HG03354 (cell line): ENCODE measurements around the gene PSMC3.

ENCODE experiments used
- ATAC-seq: cut with Tn5 transposase; IDR thresholded peaks from one replicate; pipeline ENCODE4 v1.9.1; 2021; ENCODE audit warnings: mild to moderate bottlenecking; ENCODE audit not compliant: unreplicated experiment, poor library complexity, severe bottlenecking

The PSMC3 gene

DNA sequence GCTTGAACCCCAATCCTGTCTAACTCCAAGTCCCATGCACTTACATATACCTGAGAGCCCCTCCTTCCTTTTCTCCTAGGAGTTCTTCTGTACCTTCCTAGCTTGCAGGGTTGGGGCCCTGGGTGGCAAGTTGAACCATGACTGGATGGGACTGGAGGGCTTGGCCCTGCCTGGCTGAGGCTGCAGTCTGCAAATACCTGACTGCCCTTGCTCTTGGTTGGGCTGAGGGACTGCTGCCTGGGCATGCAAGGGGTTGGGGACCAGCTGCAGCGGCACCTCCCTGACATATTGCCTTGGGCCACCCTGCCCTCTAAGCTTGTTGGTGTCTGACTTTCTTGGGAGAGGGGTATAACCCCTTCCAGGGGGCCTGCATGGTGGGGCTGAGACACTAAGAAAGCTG lies 27.7 kb downstream of the PSMC3 start:
- no peak for ATAC-seq

DNA sequence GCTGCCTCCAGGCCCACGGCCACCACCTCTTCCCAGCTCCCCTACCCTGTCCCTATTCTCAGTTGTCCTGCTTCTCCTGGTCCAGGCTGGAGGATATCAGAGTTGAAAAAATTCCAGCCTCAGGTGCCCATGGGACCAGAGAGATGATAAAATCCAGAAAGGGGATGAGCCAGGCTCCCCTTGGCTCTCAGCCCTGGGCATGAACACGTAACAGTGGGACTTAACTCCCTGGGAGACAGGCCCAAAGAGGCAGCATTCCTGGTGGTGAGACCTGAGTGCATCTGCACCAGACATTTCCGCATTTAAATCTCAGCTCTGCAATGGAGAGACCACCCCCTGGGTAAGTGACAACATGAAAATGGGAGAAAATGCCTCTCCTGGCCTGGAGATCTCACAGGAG lies 28.2 kb downstream of the PSMC3 start:
- no peak for ATAC-seq

DNA sequence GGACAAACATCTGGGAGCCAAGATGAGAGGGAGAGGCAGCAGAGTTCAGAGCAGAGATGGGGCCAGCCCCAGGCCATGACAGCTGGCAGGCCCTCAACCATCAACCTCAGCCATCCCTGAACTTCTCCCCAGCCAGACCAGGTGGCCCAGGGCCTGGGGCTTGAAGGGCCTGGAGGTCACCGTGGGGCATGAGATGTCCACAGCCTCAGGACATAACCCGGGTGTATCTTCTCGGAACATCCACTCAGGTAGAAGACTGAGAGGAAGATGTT lies 30.3 kb downstream of the PSMC3 start:
- ATAC-seq = no peak

DNA sequence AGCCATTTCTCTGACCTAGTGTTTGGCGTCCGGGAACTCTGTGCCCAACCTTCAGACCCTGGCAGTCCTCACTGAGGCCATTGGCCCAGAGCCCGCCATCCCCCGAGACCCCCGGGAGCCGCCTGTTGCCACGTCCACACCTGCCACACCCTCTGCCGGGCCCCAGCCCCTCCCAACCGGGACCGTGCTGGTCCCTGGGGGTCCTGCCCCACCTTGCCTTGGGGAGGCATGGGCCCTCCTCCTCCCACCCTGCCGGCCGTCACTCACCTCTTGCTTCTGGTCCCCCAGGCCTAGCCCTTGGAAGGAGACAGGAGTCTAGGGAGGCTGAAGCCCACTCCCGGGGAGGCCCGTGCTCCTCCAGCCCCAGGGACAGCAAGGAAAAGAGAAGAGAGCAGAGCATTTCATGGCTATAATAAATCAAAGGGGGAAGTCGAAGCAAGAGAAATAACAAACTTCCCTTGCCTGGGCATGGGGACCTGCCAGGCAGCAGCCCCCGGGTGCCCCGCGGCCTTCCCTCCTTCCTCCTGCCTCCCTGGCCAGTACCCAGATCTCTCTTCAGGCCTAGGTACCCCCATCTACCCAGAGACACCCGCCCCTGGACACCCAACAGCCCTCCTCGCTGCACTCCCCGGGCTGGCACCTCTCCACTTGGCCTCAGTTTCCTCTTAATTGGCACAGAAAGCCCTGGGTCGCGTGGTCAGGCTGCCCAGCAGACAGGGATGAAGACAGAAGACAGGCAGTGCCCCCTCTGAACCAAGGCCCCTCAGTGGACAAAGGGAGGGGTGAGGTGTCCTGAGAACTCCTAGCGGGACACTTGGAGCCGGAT lies 30.8 kb downstream of the PSMC3 start:
- ATAC-seq = no peak

DNA sequence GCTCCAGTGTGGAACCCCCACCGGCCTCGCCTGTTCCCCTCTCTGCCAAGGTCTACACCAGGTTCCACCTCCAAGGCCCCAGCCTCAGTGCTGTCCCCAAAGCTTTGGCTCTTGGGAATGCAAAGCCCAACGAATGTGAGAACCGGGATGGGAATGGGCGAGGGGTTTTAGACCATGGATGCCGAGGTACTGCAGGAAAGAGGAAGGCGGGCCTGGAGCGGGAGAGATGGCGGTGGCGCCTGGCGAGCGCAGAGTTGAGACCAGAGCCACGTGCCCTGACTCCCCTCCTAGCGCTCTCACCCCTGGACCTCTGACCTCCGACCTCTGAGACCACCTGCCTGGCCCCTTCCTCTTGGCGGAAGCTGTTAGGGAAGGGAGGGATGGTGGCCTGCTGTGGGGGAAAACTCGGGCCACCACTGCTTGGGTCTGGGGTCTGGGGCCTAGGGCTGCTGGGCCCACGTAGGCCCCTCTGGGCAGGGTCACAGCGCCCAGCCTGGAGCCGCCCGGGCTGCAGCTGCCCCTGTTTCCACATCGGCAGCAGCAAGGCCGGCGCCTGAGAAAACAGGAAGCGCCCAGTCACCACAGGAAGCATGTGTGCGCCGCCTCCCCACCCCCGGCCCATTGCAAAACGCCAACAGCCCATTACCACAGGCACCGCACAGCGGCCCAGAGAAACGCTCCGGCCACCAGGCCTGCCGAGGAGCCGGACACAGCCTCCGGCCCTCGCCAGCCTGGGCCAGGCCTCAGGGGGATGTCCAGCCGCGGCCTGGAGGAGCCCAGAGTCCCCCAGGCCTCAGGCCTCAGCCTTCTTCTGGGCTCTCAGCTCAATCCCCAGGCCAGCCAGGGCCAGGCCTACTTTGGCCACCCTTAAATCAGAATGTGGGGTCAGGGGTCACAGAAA lies 31.7 kb downstream of the PSMC3 start:
- ATAC-seq = peak; percentile 73

DNA sequence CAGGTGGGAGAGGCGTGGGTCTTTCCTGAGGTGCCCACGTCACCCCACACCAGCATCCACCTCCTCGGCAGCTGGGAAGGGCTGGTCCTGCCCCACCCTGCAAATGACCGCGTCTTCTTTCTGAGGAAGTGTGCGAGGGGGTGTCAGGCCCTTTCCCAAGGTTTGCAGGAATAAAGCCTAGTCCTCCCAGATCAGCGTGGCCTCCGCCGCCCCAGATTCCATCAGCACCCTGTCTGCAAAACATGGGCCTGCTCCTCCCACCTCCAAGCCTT lies 32.3 kb downstream of the PSMC3 start:
- no peak for ATAC-seq

DNA sequence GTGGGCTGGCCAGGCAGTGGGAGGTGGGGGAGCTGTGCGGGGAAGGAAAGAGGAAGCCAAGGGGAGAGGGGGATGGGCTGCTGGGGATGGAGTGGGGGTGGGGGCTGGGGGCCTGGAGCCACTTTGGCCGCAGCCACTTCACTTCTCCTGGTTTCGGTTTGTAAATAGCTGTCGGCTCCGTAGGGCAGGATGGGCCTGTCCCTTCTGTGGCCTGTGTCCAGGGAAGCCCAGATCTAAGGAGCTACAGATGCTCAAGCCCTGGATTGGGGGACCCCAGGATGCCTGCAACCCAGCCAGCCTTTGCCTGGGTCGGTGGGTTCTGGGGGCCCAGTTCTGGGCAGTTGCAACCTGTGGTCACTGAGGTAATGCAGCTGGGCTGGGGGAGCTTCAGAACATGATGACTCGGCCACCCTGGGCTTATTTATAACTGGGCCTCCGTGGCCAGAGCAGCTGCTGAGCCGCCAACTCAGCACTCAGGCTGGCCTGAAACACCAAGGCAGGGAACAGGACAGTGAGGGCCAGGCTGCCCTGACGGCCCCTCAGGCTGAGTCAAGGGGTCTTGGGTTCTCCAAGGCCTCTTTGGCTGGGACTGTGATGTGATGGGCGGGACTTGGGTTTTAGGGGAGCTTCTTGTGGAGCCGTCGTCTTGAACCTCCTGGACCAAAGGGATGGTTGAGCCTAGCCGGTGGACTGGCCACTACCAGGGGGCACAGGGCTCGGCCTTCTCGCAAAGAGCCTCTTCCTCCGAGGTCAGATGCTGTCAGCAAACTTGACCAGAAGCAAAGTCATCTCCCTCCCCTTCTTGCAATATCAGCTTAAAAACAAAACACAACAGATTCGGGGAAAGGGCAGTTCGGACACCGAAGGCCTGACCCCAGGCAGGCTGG lies 32.8 kb downstream of the PSMC3 start:
- ATAC-seq = no peak

DNA sequence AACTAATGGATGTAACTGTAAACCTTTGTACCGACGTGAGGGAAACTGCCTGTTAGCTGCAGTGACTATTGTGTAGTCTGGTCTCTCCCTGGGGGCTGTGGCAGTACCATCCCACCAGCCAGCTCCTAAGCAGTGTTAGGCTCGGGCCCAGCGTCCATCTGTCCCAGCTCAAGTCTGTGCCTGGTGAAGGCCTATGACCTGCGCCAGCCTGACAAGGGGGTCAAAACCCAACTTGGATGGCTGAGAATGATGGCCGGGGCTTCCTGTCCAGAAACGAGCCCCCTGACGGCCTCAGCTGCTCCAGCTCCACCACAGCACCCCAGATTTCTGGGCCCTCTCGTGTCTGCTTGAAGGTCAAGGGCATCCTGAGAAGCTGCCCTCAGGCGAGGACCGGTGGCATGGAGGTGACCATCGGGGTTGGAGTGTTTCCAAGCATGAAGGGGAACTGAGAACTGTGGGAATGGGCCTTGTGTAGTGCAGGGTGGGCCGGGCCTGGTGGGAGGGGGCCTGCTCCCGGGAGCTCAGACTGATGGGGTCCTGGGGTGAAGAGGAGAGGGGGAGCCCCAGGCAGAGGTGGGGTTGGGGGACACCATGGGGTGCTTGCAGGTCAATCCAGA lies 33.6 kb downstream of the PSMC3 start:
- no peak for ATAC-seq

DNA sequence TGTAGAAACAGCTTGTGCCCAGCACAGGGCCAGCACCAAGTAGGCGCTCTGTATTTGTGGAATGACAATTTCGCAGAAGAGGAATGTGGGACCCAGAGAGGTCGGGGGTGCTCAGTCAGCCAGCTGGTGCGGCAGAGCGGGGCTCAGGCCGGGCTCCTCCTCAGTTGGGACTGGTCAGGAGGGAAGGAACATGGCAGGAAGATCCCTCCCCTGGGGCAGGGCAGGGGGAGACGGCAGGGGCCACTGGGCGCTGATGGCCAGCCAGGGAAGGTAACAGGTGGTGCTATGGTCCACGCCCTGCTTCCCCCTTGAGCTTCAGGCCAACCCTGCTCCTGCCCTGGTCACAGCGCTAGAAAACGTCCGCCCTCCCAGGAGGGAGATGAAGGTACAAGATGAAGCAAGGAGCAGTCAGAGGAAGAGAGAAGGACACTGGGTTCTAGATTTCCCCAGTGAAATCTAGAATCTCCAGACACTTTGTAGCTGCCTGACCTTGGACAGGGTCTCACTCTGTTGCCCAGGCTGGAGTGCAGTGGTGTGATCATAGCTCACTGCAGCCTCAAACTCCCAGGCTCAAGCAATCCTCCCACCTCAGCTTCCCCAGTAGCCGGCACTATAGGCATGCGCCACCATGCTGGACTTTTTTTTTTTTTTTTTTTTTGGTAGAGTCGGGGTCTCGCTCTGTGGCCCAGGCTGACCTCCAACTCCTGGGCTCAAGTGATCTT lies 34.4 kb downstream of the PSMC3 start:
- ATAC-seq = no peak

DNA sequence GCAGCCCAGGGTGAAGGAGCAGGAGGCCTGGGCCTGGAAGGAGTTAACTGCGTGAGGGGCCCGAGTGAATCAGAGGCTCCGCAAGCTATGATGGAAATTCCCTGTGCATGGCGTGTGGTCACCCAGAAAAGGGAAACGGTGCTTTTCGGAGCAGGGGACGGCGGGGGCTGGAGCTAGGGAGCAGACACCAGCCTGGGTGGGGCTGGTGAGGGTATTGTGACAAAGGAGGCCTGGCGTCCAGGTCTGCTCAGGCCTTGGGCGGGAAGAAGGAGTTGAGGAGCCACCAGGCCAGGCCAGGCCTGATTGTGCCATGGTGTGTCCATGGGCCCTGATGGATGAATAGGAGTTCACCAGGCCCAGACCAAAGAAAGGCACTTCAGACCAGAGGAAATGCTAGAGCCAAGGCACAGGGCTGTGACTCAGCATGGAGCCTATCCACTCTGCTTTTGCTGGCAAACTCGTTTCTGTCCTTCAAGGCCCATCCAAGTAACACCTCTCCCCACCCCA lies 35.1 kb downstream of the PSMC3 start:
- no peak for ATAC-seq

DNA sequence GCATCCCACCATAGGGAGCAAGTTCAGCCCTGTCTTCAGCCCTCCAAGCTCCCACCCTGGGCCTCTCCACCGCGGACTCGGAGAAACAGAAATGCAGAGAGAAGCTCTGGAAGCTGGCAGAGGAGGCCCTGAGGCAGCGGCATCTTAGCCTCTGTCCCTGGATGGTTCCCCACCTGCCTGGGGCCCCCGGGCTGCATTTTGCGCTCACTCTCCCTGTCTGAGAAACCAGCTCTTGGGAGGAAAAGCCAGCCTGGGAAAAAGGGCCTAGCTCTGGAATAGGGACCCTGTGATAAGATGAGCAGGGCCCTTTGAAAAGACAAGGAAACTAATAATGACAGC lies 35.8 kb downstream of the PSMC3 start:
- no peak for ATAC-seq

DNA sequence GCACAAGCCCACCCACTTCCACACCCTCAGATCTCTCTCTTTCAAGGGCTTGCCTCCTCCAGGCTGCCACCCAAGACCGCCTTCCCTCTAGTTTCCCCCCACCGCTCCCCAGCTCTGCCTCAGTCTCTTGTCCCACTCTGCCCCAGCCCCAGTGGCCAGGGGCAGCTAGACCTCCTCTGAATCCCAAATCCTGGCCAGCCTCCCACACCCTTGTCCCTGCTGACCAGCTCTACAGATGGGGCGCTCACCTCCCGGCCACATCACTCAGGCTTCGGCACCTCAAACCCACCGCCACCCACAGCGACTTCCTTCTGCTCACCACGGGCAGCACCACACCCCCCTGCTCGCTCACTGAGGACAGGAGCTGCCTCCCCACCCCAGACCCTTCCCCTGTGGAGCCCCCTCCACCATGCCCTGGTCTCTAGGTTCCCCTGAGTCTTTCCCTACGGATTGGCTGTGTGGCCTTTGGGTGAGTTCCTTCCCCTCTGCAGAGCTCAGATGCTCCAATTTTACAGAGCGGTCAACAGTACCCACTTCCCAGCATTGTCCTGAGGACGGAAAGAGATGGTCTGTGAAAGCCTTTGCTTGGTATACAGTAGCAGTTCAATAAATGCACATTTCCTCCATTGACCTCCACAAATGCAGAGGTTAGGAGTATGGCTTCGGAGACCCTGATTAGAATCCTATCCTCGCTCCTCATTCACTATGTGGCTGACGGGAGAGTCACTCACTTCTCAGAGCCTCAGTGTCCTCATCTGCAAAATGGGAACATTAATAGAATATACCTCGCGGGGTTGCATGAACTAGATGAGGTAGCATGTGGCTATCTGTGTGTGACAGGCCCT lies 36.4 kb downstream of the PSMC3 start:
- no peak for ATAC-seq

DNA sequence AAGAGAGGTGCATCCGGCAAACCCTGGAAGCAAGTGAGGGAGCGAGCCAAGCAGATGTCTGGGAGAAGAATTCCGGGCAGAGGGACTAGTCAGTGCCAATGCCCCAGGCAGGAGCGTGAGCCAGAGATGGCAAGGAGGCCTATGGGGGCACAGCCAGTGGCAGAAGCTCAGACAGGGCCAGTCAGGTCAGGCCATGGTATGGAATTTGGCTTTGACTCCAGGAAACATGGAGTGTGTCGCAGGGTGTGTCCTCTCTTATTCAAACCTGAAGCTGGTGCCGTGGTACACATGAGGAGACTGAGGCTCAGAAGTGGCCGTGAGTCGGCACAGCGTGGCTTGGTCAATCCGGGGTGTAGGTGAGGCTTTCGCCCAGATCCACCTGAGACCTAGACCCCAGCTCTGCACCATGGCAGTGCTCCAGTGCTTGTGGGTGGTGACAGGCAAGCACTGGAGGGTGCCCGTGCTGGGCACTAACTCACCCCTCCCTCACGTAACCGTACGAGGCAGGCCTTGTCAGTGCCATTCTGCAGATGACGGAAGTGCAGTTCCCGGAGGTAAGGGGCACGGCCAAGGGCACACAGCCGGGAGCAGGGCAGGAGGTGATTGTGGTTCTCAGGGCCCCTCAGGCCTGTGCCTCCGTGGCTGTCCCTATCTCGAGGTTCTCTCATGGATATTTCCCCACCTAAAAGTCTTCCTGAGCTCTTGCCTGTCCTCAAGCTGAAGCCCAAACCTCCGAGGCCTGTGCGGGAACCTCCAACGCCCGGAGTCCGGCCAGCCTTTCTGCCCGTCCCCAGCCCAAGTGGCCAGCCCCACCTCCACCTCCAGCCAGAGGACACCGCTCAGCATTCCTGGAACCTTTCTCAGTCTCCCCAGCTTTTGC lies 37.3 kb downstream of the PSMC3 start:
- ATAC-seq = no peak

DNA sequence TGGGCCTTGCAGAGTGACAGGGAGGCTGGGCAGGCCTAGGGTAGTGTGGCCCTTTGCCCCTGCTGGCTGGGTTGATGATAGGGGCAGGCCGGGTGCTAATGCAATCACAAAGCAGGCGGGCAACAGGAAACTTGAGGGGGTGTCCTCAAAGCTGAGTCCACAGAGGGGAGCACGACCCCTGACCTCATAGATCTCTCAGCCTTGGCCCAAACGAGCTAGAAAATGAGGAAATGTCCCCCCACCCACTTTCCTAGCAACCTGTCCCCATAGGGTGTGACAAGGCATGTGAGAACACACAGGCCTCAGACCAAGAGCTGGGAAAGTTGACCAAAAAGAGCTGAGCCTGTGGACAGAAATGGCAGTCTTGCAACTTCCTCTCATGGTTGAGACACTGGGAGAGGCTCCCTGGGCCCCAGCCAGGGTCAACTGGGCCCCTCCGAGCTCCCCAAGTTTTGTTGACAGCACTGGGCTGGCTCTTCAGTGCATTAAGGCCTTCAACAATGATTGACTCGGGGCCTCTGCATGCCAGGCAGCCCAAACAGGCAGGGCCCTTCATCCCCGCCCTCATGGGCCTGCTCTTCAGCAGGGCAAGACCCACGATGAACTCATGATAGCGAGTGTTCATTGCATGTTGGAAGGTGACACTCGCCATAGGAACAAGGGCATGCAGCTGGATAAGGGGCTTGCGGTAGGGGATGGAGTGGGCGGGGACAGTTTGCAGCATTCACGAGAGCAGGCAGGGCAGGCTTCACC lies 38.1 kb downstream of the PSMC3 start:
- ATAC-seq = no peak

DNA sequence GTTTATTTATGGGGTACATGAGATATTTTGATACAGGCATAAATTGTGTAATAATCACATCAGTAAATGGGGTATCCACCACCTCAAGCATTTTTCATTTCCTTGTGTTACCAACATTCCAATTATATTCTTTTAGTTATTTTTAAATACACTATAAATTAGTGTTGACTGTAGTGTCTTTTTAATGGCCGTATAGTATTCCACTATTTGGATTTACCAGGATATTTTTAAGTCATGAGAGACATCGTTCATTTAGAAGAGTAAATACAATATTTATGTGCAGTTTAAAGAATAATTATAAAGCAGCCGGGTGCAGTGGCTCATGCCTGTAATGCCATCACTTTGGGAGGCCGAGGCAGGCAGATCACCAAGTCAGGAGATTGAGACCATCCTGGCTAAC lies 41.7 kb downstream of the PSMC3 start:
- ATAC-seq = no peak

DNA sequence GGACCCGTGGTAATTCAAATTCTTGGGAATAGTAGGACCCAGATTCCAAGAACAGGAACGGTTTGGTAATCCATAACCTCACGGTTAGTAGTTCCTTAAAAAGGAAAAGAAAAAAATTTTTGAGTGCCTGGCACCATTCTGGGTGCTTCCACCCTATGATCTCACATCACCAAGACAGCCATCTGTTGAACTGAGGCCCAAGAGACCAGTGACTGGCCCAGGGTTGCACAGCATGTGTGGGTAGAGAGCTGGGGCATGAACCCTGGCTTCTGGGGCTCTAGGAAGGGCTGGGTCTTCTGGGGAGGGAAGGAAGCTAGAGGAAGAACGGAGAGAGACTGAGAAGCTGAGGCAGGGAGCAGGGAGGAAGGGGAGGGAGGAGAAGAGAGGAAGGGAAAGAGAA lies 43.2 kb downstream of the PSMC3 start:
- no peak for ATAC-seq

DNA sequence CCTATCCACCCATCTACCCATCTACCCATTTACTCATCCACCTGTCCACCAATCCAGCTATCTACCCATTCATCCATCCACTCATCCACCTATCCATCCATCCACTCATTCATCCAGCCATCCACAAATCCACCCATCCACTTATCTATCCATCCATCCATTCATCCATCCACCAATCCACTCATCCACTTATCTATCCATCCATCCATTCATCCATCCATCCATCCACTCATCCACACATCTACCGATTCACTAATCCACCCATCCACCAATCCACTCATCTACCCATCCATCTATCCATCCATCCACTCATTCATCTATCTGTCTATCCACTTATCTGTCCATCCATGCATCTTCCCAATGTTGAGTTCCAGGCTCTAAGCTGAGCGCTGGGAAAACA lies 46.2 kb downstream of the PSMC3 start:
- no peak for ATAC-seq
